SK-N-SH (cell line): Measurements from ENCODE around the gene HS6ST3. TPM values are rescaled to one million over a fixed set of nuclear protein-coding genes. Genes with fewer than 3 reads are reported as not detected.

Experiments
- CTCF ChIA-PET: fragments of 300-600, 350-600 bp; formaldehyde crosslinking; extraction: SDS; loops from one replicate; lab custom pipeline; 2021; lab: Yijun Ruan, JAX
- POLR2A ChIA-PET: fragments of 350-600 bp; sonication (Branson Sonifier 250); formaldehyde crosslinking; extraction: SDS; loops from one replicate; lab custom pipeline; 2020; ENCODE audit warnings: antibody characterized with exemption, inconsistent platforms; lab: Yijun Ruan, JAX
- DNase-seq: peaks from one replicate; pipeline ENCODE4 v3.0.0; 2012
- H2AFZ ChIP-seq: fragments of 200-600 bp; sonication (generic); 2 replicates; pipeline ENCODE4 v1.8.1; 2016; ENCODE audit warnings: antibody characterized with exemption, mild to moderate bottlenecking, low read depth
- H3F3A ChIP-seq: fragments of 200-600 bp; sonication (generic); replicated peaks from 2 replicates; pipeline ENCODE3; 2016; ENCODE audit warnings: antibody characterized with exemption, mild to moderate bottlenecking; ENCODE audit not compliant: insufficient read depth
- H3K27ac ChIP-seq, 2 experiments: fragments of 200-500 bp in 1 of 2; fragments of 200-600 bp in 1 of 2; sonication (Bioruptor generic) in 1 of 2; sonication (generic), shearing (Covaris generic) in 1 of 2; 2 replicates each; pipeline versions ENCODE4 v1.5.1 to v1.6.1; 2014 to 2016; ENCODE audit warnings: low read depth in 2 of 2, inconsistent platforms in 1 of 2, low read length in 1 of 2, mild to moderate bottlenecking in 1 of 2, mixed read lengths in 1 of 2
- H3K27me3 ChIP-seq: fragments of 200-600 bp; sonication (generic), shearing (Covaris generic); 2 replicates; pipeline ENCODE4 v1.6.1; 2016; ENCODE audit warnings: mixed run types; ENCODE audit not compliant: insufficient read depth
- H3K36me3 ChIP-seq, 2 experiments: fragments of 200-500 bp in 1 of 2; fragments of 200-600 bp in 1 of 2; sonication (Bioruptor generic) in 1 of 2; sonication (generic) in 1 of 2; replicated peaks in 1 of 2; 2 replicates each; pipeline versions ENCODE3 to v1.5.1; 2014 to 2016; ENCODE audit warnings: low read length in 1 of 2, mild to moderate bottlenecking in 1 of 2; ENCODE audit not compliant: insufficient read depth in 2 of 2, control insufficient read depth in 1 of 2
- H3K4me1 ChIP-seq, 2 experiments: fragments of 200-500 bp in 1 of 2; fragments of 200-600 bp in 1 of 2; sonication (Bioruptor generic) in 1 of 2; sonication (generic), shearing (Covaris generic) in 1 of 2; 2 replicates each; pipeline versions ENCODE4 v1.5.1 to v1.6.1; 2014 to 2016; ENCODE audit warnings: low read depth in 1 of 2, low read length in 1 of 2, mixed run types in 1 of 2; ENCODE audit not compliant: insufficient read depth in 2 of 2, control insufficient read depth in 1 of 2
- H3K4me2 ChIP-seq: fragments of 200-600 bp; sonication (generic), shearing (Covaris generic); 2 replicates; pipeline ENCODE4 v1.6.1; 2017; ENCODE audit warnings: mixed run types
- H3K4me3 ChIP-seq, 2 experiments: fragments of 200-500 bp in 1 of 2; fragments of 200-600 bp in 1 of 2; sonication (Bioruptor generic) in 1 of 2; sonication (generic), shearing (Covaris generic) in 1 of 2; 2 replicates each; pipeline versions ENCODE4 v1.5.1 to v1.8.1; 2014 to 2016; ENCODE audit warnings: low read depth in 2 of 2, inconsistent platforms in 1 of 2, low read length in 1 of 2, mild to moderate bottlenecking in 1 of 2, mixed read lengths in 1 of 2, moderate library complexity in 1 of 2
- H3K79me2 ChIP-seq: fragments of 200-600 bp; sonication (generic); 2 replicates; pipeline ENCODE4 v1.8.1; 2017; ENCODE audit warnings: mild to moderate bottlenecking; ENCODE audit not compliant: insufficient read depth
- H3K9ac ChIP-seq: fragments of 200-600 bp; sonication (generic); 2 replicates; pipeline ENCODE4 v1.6.1; 2017; ENCODE audit warnings: mixed run types
- H3K9me2 ChIP-seq: fragments of 200-600 bp; sonication (generic); 2 replicates; pipeline ENCODE4 v1.6.1; 2017; ENCODE audit warnings: mixed run types
- H3K9me3 ChIP-seq: fragments of 200-600 bp; sonication (generic); 2 replicates; pipeline ENCODE4 v1.6.1; 2017; ENCODE audit warnings: mixed run types, mild to moderate bottlenecking, moderate library complexity
- H4K20me1 ChIP-seq: fragments of 200-600 bp; sonication (generic); 2 replicates; pipeline ENCODE4 v1.6.1; 2017; ENCODE audit warnings: mild to moderate bottlenecking, mixed run types; ENCODE audit not compliant: insufficient read depth
- ELF1 ChIP-seq: IDR thresholded peaks from 2 replicates; pipeline ENCODE4 v1.4.0; 2012
- EP300 ChIP-seq, 2 experiments: IDR thresholded peaks; 2 replicates each; pipeline versions ENCODE4 v1.4.0 to v1.6.1; 2012; ENCODE audit warnings: borderline replicate concordance in 1 of 2, low read depth in 1 of 2, low read length in 1 of 2
- FOSL2 ChIP-seq: IDR thresholded peaks from 2 replicates; pipeline ENCODE4 v1.4.0; 2012; ENCODE audit warnings: low read depth, mild to moderate bottlenecking, moderate library complexity, borderline replicate concordance
- GATA2 ChIP-seq: sonication (generic); formaldehyde crosslinking; IDR thresholded peaks from 2 replicates; pipeline ENCODE4 v1.5.0; 2020; ENCODE audit warnings: mild to moderate bottlenecking, missing genetic modification reagents
- MXI1 ChIP-seq: IDR thresholded peaks from 2 replicates; pipeline ENCODE4 v1.6.1; 2012; ENCODE audit warnings: mild to moderate bottlenecking, low read depth, low read length, improper control_type of control experiment
- NFIC ChIP-seq: IDR thresholded peaks from 2 replicates; pipeline ENCODE4 v1.4.0; 2012; ENCODE audit warnings: borderline replicate concordance
- RAD21 ChIP-seq: IDR thresholded peaks from 2 replicates; pipeline ENCODE4 v1.6.1; 2012; ENCODE audit warnings: mild to moderate bottlenecking, low read length
- RFX5 ChIP-seq: IDR thresholded peaks from 2 replicates; pipeline ENCODE4 v1.6.1; 2012; ENCODE audit warnings: mild to moderate bottlenecking, improper control_type of control experiment, low read length
- RXRA ChIP-seq: IDR thresholded peaks from 2 replicates; pipeline ENCODE4 v1.4.0; 2012; ENCODE audit warnings: low read depth, mild to moderate bottlenecking, borderline replicate concordance
- TCF12 ChIP-seq: IDR thresholded peaks from 2 replicates; pipeline ENCODE4 v1.4.0; 2012
- TEAD4 ChIP-seq: IDR thresholded peaks from 2 replicates; pipeline ENCODE4 v1.4.0; 2012; ENCODE audit warnings: mild to moderate bottlenecking, borderline replicate concordance; ENCODE audit not compliant: insufficient read depth
- WGBS: methylation state at CpG from one replicate; pipeline ENCODE4 v1.1.6; 2017; ENCODE audit warnings: low lambda C conversion rate; 5-methylcytosine and 5-hydroxymethylcytosine counted together
- polyA plus RNA-seq, 3 experiments: library from polyadenylated mRNA; depleted of rRNA; stranded (reverse); fragments of >200 nt; gene quantifications; 2 replicates each; pipeline ENCODE4 v1.2.3, GENCODE V29; 2012
- TF ChIP-seq, protein P1 (sequence below): fragments of 200-600 bp; sonication (generic); IDR thresholded peaks from 2 replicates; pipeline ENCODE4 v1.6.1; 2017; ENCODE audit warnings: antibody characterized with exemption, mild to moderate bottlenecking, moderate library complexity
- TF ChIP-seq, protein P2 (sequence below): IDR thresholded peaks from 2 replicates; pipeline ENCODE4 v1.6.1; 2012; ENCODE audit warnings: mild to moderate bottlenecking, low read depth, low read length, moderate library complexity
- TF ChIP-seq, protein P3 (sequence below): fragments of 150-350 bp; IDR thresholded peaks from 2 replicates; pipeline ENCODE4 v1.6.1; 2017; ENCODE audit warnings: antibody characterized with exemption, low read length, low read depth, borderline replicate concordance

HS6ST3 gene
- polyA plus RNA-seq, 1 of the 3 experiments (the other 2 are of a cell fraction) = under 0.01 TPM

DNA sequence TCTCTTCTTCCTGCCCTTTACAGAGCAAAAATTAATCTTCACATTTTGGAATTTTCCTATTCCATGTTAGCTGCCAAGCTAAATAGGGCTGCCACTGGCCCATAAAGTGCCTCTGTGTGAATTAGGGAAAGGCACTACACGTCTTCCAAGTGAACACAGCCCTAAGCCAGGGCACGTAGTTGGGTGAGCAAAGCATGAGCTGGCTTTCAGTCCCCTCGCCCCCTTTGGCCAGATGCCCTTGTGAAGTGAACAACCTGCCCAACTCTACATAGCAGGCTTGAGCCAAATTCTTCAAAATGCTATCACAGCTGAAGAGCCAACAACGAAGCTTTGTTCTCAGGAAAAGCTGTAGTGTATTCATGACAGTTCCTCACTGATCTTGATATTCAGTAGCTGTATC lies 691.2 kb downstream of the HS6ST3 start (continued):
- TF ChIP-seq EP300 (IDR thresholded peaks at IDR 0.05; ENCODE audit: borderline replicate concordance in 1 of 2, low read depth in 1 of 2, low read length in 1 of 2) (no peak), ELF1 (no peak), RXRA (no peak)

DNA sequence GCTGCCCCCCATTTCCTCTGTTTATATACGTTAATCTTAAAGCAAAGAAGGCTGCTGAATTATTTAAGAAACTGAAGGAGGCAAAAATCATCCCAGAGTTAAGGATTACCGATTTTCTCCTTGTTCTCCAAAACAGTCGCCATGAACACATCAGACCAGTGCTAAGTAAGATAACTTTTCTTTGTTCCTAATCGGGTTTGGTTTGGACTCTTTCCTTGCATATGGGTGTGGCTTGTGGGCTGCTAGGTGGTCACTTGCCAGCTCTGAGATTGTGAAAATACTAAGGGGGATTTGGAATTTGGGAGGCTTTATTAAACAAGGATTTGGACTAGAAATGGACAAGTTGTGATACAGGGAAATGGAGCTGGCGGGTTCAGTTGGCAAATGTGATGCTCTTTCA lies 692.3 kb downstream of the HS6ST3 start:
- ChIA-PET POLR2A (no interaction called here), CTCF (interaction anchor here (1.2 kb wide), 1 partner anchor 10 kb away, joined by 3 read pairs; no protein-coding TSS in a partner anchor)
- TF ChIP-seq, protein P1, sequence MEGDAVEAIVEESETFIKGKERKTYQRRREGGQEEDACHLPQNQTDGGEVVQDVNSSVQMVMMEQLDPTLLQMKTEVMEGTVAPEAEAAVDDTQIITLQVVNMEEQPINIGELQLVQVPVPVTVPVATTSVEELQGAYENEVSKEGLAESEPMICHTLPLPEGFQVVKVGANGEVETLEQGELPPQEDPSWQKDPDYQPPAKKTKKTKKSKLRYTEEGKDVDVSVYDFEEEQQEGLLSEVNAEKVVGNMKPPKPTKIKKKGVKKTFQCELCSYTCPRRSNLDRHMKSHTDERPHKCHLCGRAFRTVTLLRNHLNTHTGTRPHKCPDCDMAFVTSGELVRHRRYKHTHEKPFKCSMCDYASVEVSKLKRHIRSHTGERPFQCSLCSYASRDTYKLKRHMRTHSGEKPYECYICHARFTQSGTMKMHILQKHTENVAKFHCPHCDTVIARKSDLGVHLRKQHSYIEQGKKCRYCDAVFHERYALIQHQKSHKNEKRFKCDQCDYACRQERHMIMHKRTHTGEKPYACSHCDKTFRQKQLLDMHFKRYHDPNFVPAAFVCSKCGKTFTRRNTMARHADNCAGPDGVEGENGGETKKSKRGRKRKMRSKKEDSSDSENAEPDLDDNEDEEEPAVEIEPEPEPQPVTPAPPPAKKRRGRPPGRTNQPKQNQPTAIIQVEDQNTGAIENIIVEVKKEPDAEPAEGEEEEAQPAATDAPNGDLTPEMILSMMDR = no peak
- TF ChIP-seq RFX5 = no peak
- TF ChIP-seq, protein P2, sequence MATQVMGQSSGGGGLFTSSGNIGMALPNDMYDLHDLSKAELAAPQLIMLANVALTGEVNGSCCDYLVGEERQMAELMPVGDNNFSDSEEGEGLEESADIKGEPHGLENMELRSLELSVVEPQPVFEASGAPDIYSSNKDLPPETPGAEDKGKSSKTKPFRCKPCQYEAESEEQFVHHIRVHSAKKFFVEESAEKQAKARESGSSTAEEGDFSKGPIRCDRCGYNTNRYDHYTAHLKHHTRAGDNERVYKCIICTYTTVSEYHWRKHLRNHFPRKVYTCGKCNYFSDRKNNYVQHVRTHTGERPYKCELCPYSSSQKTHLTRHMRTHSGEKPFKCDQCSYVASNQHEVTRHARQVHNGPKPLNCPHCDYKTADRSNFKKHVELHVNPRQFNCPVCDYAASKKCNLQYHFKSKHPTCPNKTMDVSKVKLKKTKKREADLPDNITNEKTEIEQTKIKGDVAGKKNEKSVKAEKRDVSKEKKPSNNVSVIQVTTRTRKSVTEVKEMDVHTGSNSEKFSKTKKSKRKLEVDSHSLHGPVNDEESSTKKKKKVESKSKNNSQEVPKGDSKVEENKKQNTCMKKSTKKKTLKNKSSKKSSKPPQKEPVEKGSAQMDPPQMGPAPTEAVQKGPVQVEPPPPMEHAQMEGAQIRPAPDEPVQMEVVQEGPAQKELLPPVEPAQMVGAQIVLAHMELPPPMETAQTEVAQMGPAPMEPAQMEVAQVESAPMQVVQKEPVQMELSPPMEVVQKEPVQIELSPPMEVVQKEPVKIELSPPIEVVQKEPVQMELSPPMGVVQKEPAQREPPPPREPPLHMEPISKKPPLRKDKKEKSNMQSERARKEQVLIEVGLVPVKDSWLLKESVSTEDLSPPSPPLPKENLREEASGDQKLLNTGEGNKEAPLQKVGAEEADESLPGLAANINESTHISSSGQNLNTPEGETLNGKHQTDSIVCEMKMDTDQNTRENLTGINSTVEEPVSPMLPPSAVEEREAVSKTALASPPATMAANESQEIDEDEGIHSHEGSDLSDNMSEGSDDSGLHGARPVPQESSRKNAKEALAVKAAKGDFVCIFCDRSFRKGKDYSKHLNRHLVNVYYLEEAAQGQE = no peak
- TF ChIP-seq RXRA = no peak
- TF ChIP-seq RAD21 = no peak
- TF ChIP-seq MXI1 = no peak
- TF ChIP-seq TCF12 = no peak
- TF ChIP-seq TEAD4 = no peak
- no peak for TF ChIP-seq NFIC
- no peak for TF ChIP-seq FOSL2
- TF ChIP-seq, protein P3, sequence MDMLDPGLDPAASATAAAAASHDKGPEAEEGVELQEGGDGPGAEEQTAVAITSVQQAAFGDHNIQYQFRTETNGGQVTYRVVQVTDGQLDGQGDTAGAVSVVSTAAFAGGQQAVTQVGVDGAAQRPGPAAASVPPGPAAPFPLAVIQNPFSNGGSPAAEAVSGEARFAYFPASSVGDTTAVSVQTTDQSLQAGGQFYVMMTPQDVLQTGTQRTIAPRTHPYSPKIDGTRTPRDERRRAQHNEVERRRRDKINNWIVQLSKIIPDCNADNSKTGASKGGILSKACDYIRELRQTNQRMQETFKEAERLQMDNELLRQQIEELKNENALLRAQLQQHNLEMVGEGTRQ = no peak
- no peak for TF ChIP-seq ELF1
- no peak for TF ChIP-seq GATA2 (CRISPR knock-in tag)
- Histone ChIP-seq H3K4me3 (no peak overlapping the region), H3K36me3 (no peaks in the 10 kb centered on the region), H4K20me1 (no peaks in the 10 kb centered on the region), H3K4me1 (no peaks in the 10 kb centered on the region; a peak in 1 of 4 replicates), H3K4me2 (no peak overlapping the region), H3K9me2 (no peaks in the 10 kb centered on the region), H3K27ac (no peak overlapping the region), H3K79me2 (no peaks in the 10 kb centered on the region), H2AFZ (no peak overlapping the region), H3K27me3 (no peaks in the 10 kb centered on the region), H3F3A (no peaks in the 10 kb centered on the region), H3K9ac (no peak overlapping the region), H3K9me3 (no peaks in the 10 kb centered on the region)
- DNase-seq = no peak
- 51% methylated on average over 5 of the region's 5 CpGs for WGBS
